ENCODE results near the gene SEMA3G. TPM values are rescaled to one million over a fixed set of nuclear protein-coding genes. Genes with fewer than 3 reads are reported as not detected.

Gene SEMA3G
- total and polyA plus RNA-seq, 8 donors = 5.7 to 36.5 (median 6.9) TPM

DNA sequence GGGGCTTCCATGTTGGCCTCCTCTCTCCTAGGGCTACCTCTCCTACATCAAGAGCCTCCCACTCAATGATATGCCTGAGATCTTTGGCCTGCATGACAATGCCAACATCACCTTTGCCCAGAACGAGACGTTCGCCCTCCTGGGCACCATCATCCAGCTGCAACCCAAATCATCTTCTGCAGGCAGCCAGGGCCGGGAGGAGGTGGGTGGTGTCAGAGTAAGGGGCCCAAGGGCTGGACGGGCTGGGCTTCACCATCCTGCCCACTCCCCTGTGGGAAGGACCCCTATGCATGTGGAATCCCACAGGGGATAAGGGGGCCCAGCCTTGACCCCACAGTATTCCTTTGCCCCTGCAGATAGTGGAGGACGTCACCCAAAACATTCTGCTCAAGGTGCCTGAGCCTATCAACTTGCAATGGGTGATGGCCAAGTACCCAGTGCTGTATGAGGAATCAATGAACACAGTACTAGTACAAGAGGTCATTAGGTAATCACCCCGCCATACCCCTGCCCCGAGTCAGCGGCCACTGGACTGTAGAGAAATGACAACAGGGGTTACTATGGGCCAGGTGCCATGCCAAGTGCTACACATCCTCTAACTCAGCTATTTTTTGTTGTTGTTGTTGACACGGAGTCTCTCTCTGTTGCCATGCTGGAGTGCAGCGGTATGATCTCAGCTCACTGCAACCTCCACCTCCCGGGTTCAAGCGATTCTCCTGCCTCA is 47.1 kb downstream of the SEMA3G start:
- Histone ChIP-seq H3K9me3 (no peaks in the 10 kb centered on the region), H3K4me1 (no peaks in the 10 kb centered on the region), H3K4me3 (no peak overlapping the region), H3K27me3 (no peaks in the 10 kb centered on the region), H3K27ac (no peak overlapping the region), H3K36me3 (peaks cover 0 to 64% of the 10 kb centered on the region in 2 donors)
- DNase-seq = peak in 1 of 4 donors; percentile 53
- ATAC-seq = no peak
- TF ChIP-seq CTCF (IDR thresholded peaks at IDR 0.05) = no peak
- intact Hi-C loops (cut with DNase I) = no loop called here

DNA sequence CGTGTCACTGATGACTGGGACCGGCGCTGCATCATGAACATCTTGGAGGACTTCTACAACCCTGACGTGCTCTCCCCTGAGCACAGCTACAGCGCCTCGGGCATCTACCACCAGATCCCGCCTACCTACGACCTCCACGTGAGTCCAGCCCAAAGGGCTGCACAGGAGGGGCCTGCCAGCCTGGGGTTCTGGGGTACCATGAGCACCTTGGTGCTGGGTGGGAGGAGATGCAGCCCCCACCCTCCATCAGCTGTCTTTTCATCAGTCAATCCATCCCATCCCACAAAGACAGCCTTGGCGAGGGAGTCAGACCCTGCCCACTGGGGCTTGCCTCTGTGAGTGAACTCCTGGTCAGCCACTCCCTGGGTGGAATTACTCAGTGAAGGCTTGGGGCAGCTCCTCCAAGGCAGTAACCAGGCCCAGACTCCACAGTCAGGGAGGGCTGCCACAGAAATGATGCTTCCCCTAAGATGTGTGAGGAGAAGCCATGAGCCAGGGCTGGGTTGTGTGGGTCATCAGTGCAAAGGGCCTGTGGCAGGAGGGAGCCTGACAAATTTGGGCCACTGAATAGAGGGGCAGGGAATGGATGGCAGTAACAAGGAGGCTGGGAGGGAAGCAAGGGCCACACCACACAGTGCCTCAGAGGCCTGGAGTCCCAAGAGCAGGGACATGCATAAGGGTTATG is 47.9 kb downstream of the SEMA3G start:
- DNase-seq = peak in 1 of 4 donors; percentile 52
- no peak overlapping the region for H3K27ac ChIP-seq
- intact Hi-C loops (cut with DNase I) = no loop called here
- H3K4me3 ChIP-seq = no peak overlapping the region
- peaks cover 0 to 64% of the 10 kb centered on the region in 2 donors for H3K36me3 ChIP-seq
- no peaks in the 10 kb centered on the region for H3K9me3 ChIP-seq
- no peaks in the 10 kb centered on the region for H3K4me1 ChIP-seq
- ATAC-seq = no peak
- H3K27me3 ChIP-seq = no peaks in the 10 kb centered on the region
- no peak for TF ChIP-seq CTCF (IDR thresholded peaks at IDR 0.05)

DNA sequence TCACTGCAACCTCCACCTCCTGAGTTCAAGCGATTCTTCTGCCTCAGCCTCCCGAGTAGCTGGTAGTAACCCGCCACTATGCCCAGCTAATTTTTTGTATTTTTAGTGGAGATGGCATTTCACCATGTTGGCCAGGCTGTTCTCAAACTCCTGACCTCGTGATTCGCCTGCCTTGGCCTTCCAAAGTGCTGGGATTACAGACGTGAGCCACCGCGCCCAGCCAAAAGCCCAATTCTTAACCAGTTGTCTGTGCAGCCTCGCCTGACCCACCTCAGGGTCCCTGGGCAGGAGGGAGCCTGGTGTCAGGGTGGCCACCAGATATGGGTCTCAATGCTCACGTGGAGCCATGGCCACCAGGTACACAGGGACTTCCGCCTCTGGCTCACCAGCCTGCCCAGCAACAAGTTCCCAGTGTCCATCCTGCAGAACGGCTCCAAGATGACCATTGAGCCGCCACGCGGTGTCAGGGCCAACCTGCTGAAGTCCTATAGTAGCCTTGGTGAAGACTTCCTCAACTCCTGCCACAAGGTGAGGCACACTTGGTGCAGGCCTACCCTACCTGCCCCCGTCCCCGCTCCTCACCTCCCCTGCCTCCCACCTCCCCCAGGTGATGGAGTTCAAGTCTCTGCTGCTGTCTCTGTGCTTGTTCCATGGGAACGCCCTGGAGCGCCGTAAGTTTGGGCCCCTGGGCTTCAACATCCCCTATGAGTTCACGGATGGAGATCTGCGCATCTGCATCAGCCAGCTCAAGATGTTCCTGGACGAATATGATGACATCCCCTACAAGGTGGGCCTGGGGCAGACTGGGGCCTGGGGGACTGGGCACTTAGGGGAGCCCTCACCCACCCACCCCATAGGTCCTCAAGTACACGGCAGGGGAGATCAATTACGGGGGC is 48.6 kb downstream of the SEMA3G start:
- Histone ChIP-seq H3K36me3 (peaks cover 0 to 64% of the 10 kb centered on the region in 2 donors), H3K9me3 (no peaks in the 10 kb centered on the region), H3K27ac (no peak overlapping the region), H3K4me3 (no peak overlapping the region), H3K27me3 (no peaks in the 10 kb centered on the region), H3K4me1 (no peaks in the 10 kb centered on the region)
- no peak for TF ChIP-seq CTCF (IDR thresholded peaks at IDR 0.05)
- ATAC-seq = no peak
- peak in 1 of 4 donors; percentile 50 for DNase-seq
- intact Hi-C loops (cut with DNase I) = no loop called here

GRCh38 chr3:52395503-52395865 is 49.4 kb downstream of the SEMA3G start:
- Histone ChIP-seq H3K27me3 (no peaks in the 10 kb centered on the region), H3K9me3 (no peaks in the 10 kb centered on the region), H3K4me3 (no peak overlapping the region), H3K36me3 (peaks cover 0 to 64% of the 10 kb centered on the region in 2 donors), H3K27ac (no peak overlapping the region), H3K4me1 (no peaks in the 10 kb centered on the region)
- intact Hi-C loops (cut with DNase I) = no loop called here
- DNase-seq (peak in 1 of 4 donors; percentile 50), ATAC-seq (no peak)
- TF ChIP-seq CTCF (IDR thresholded peaks at IDR 0.05) = no peak

Measured in left lung (tissue), 10 donors.